Esophagus squamous epithelium (tissue), 5 donors: ENCODE data around the gene SARNP. TPM values are rescaled to one million over a fixed set of nuclear protein-coding genes. Genes with fewer than 3 reads are reported as not detected.

Experiments
- DNase-seq: peaks from one replicate; lab custom pipeline; 2025; lab: John Stamatoyannopoulos, UW
- H3K27ac ChIP-seq, 4 donors: fragments of 200-600 bp; sonication (generic); one replicate each; pipeline ENCODE4 v1.5.1; 2016 to 2019; ENCODE audit warnings: mild to moderate bottlenecking in 1 of 4
- H3K27me3 ChIP-seq, 4 donors: fragments of 200-600 bp; sonication (generic); 1 replicate in 3 of 4; 2 replicates in 1 of 4; pipeline versions ENCODE4 v1.5.1 to v1.6.0; 2017 to 2021; ENCODE audit warnings: antibody characterized with exemption in 1 of 4
- H3K36me3 ChIP-seq, 3 donors: fragments of 200-600 bp; sonication (generic); one replicate each; pipeline ENCODE4 v1.5.1; 2016 to 2019
- H3K4me1 ChIP-seq, 3 donors: fragments of 200-600 bp; sonication (generic); one replicate each; pipeline ENCODE4 v1.5.1; 2017 to 2019
- H3K4me3 ChIP-seq, 4 donors: fragments of 200-600 bp; sonication (generic); 1 replicate in 3 of 4; 2 replicates in 1 of 4; pipeline ENCODE4 v1.5.1; 2016 to 2019; ENCODE audit warnings: mild to moderate bottlenecking in 2 of 4, moderate library complexity in 1 of 4
- H3K9me3 ChIP-seq, 3 donors: fragments of 200-600 bp; sonication (generic); one replicate each; pipeline ENCODE4 v1.5.1; 2016 to 2019
- POLR2A ChIP-seq, 4 donors: fragments of 450-650 bp; IDR thresholded peaks; one replicate each; pipeline ENCODE4 v1.6.1; 2017; ENCODE audit warnings: antibody characterized with exemption in 4 of 4, mild to moderate bottlenecking in 4 of 4, moderate library complexity in 3 of 4
- WGBS, 2 donors: methylation state at CpG; one replicate each; pipeline ENCODE4 v1.1.5; 2018; 5-methylcytosine and 5-hydroxymethylcytosine counted together
- intact Hi-C: fragments of 100-400 bp; cut with DNase I; formaldehyde crosslinking; loops from one replicate; pipeline ENCODE4 v1.15.0; 2022
- total RNA-seq, 4 donors: library from RNA; depleted of rRNA; stranded (reverse); fragments of >200 nt; gene quantifications; one replicate each; pipeline ENCODE4 v1.1.0, GENCODE V29; 2016
- TF ChIP-seq, protein P1 (sequence below), 6 experiments: fragments of 450-650 bp in 4 of 6; fragments of 200-600 bp in 2 of 6; sonication (generic) in 2 of 6; IDR thresholded peaks; one replicate each; pipeline ENCODE4 v1.5.1; 2016 to 2019; ENCODE audit warnings: antibody characterized with exemption in 6 of 6, mild to moderate bottlenecking in 4 of 6, moderate library complexity in 4 of 6
- donor health status: DM: yes; HTN: yes; CAD: no.

SARNP gene
- total RNA-seq, 4 donors from 2014 or later: 22.6 to 60.1 (median 53.7) TPM

DNA sequence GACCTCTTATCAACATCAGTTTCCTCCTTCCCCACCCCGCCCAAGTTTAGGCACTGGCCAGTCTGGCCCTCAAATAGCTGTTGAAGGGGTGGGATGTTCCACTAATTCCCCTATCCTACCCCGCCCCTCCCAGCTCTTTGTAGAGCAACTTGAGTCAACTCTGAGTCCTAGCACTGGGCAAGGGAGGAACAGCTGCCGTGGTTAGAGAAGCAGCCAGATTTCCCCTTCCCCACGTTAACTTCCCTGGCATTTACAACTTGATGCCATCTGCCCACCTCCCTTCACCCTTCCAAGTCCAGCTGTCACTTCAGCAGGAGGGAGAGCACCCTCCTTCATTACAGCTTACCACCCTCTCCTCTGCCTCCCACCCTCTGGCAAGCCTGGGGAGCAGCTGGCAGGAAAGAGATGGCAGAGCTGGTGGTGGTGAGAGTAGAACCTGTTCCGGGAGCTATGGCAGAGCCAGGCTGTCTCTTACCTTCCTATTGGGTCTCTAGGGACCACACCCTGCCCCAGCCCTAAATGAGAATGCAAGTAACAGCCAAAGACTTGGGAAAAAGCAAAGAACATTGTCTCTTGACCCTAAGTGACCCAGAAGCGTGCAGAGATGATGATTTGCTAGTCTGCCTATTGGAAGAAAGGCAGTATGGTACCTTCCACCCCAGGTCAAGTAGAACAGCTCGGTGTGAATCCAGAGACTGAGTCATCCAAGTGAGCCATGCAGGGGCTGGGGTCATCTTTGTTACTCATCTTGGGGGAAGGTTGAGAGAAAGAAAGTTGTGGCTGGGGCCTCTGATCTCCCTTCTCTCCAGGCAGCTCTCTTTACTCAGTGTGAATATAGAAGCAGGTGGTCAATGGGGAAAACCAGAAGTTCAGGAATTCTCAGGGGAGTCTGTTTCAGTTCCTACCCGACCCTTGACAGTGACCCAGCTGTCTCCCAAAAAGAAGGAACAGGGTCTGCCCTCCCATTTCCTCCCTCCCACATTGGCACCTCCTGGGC lies 100.2 kb downstream of the SARNP start:
- Histone ChIP-seq H3K4me3 (peak overlapping the region; percentile 57 to 89 (median 73)), H3K27me3 (no peaks in the 10 kb centered on the region), H3K9me3 (no peaks in the 10 kb centered on the region), H3K4me1 (peaks cover 40 to 81% (median 54%) of the 10 kb centered on the region in 3 donors), H3K27ac (peak overlapping the region; percentile 93 to 98 (median 94)), H3K36me3 (no peaks in the 10 kb centered on the region)
- TF ChIP-seq, protein P1, sequence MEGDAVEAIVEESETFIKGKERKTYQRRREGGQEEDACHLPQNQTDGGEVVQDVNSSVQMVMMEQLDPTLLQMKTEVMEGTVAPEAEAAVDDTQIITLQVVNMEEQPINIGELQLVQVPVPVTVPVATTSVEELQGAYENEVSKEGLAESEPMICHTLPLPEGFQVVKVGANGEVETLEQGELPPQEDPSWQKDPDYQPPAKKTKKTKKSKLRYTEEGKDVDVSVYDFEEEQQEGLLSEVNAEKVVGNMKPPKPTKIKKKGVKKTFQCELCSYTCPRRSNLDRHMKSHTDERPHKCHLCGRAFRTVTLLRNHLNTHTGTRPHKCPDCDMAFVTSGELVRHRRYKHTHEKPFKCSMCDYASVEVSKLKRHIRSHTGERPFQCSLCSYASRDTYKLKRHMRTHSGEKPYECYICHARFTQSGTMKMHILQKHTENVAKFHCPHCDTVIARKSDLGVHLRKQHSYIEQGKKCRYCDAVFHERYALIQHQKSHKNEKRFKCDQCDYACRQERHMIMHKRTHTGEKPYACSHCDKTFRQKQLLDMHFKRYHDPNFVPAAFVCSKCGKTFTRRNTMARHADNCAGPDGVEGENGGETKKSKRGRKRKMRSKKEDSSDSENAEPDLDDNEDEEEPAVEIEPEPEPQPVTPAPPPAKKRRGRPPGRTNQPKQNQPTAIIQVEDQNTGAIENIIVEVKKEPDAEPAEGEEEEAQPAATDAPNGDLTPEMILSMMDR (IDR thresholded peaks at IDR 0.05): no peak
- TF ChIP-seq POLR2A (IDR thresholded peaks at IDR 0.05): no peak
- intact Hi-C loops: no loop called here
- 10 to 17% methylated on average over 7 to 8 of the region's 8 CpGs for WGBS, 2 donors
- DNase-seq: no peak

GRCh38 chr12:55716582-55716957 lies 101.0 kb downstream of the SARNP start:
- peak overlapping the region; percentile 57 to 89 (median 73) for H3K4me3 ChIP-seq
- H3K27me3 ChIP-seq: no peaks in the 10 kb centered on the region
- H3K4me1 ChIP-seq: peaks cover 40 to 74% (median 54%) of the 10 kb centered on the region in 3 donors
- H3K36me3 ChIP-seq: no peaks in the 10 kb centered on the region
- DNase-seq: no peak
- TF ChIP-seq, protein P1 (IDR thresholded peaks at IDR 0.05): no peak
- TF ChIP-seq POLR2A (IDR thresholded peaks at IDR 0.05): no peak
- peak overlapping the region; percentile 93 to 98 (median 94) for H3K27ac ChIP-seq
- intact Hi-C loops: no loop called here
- H3K9me3 ChIP-seq: no peaks in the 10 kb centered on the region
- 6 to 21% methylated on average over 3 to 10 of the region's 13 CpGs for WGBS, 2 donors

GRCh38 chr12:55715833-55716581 lies 101.5 kb downstream of the SARNP start, which contains the start of gene BLOC1S1:
Gene BLOC1S1 (plus strand): TSS chr12:55716046. CDS start chr12:55716052, 6 bp downstream.
- H3K27ac ChIP-seq: peak within 1 kb of the TSS; percentile 93 to 98 (median 94)
- 0% methylated on average over 11 to 17 of the region's 42 CpGs for WGBS, 2 donors
- no peaks in the 10 kb centered on the region for H3K36me3 ChIP-seq
- intact Hi-C loops: no loop called here
- peak within 1 kb of the TSS; percentile 57 to 89 (median 73) for H3K4me3 ChIP-seq
- peaks cover 40 to 68% (median 48%) of the 10 kb centered on the region in 3 donors for H3K4me1 ChIP-seq
- no peaks in the 10 kb centered on the region for H3K9me3 ChIP-seq
- DNase-seq: peak; percentile 50
- TF ChIP-seq POLR2A (IDR thresholded peaks at IDR 0.05): peak in 3 of 4 donors; percentile 22 to 44 (median 38)
- TF ChIP-seq, protein P1 (IDR thresholded peaks at IDR 0.05): peak in 2 of 6 experiments; percentile 9 to 13
- H3K27me3 ChIP-seq: no peaks in the 10 kb centered on the region

GRCh38 chr12:55715169-55715764 lies 102.3 kb downstream of the SARNP start:
- H3K27me3 ChIP-seq: peaks cover 0 to 3% (median 0%) of the 10 kb centered on the region in 4 donors
- TF ChIP-seq, protein P1 (IDR thresholded peaks at IDR 0.05): no peak
- TF ChIP-seq POLR2A (IDR thresholded peaks at IDR 0.05): no peak
- intact Hi-C loops: no loop called here
- no peaks in the 10 kb centered on the region for H3K9me3 ChIP-seq
- 37 to 45% methylated on average over 7 of the region's 7 CpGs for WGBS, 2 donors
- peaks cover 37 to 61% (median 43%) of the 10 kb centered on the region in 3 donors for H3K4me1 ChIP-seq
- H3K4me3 ChIP-seq: peak overlapping the region; percentile 57 to 89 (median 73)
- no peaks in the 10 kb centered on the region for H3K36me3 ChIP-seq
- DNase-seq: no peak
- peak overlapping the region; percentile 93 to 98 (median 94) for H3K27ac ChIP-seq
